ENCODE measurements around the gene MRPS2. TPM values are rescaled to one million over a fixed set of nuclear protein-coding genes. Genes with fewer than 3 reads are reported as not detected.

MRPS2 gene
- total and polyA plus RNA-seq, 2 experiments from 2014 or later, result 83.2 to 116 TPM

DNA sequence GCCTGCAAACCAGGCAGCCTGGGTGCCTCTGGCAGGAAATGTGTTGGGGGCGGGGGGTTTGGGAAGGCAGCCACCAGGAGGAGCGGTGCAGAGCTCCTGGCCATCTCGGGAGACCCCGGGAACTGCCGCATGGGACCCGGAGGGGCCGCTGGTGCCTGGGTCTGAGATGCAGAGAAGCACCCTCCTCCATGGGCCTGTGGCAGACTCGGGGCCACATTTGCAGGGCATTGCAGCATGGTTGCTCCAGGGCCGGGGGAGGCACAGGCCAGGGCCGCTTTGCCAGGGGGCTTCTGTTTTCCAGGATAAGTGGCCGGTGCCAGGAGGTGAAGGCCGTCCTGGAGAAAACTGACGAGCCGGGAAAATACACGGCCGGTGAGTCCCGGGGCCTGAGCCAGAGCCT is 22.4 kb downstream of the MRPS2 start:
- no peaks in the 10 kb centered on the region for H3F3A ChIP-seq (replicated peaks; ENCODE audit: low read depth)
- peaks cover 4% of the 10 kb centered on the region for H3K27me3 Mint-ChIP-seq (ENCODE audit: insufficient read depth, low read depth, poor library complexity)
- H3K4me3 ChIP-seq, result no peak overlapping the region
- no peak overlapping the region for H3K27ac Mint-ChIP-seq
- H3K4me3 Mint-ChIP-seq, result no peak overlapping the region
- H3K36me3 Mint-ChIP-seq (ENCODE audit: low read depth), result no peaks in the 10 kb centered on the region
- H3K36me3 ChIP-seq (ENCODE audit: insufficient read depth), result no peaks in the 10 kb centered on the region
- no peak overlapping the region for H3K4me2 ChIP-seq
- no peaks in the 10 kb centered on the region; the same call in 1 of the 2 replicates for H3K4me1 ChIP-seq (ENCODE audit: insufficient read depth)
- H4K20me1 ChIP-seq (replicated peaks; ENCODE audit: insufficient read depth), result no peaks in the 10 kb centered on the region
- H3K79me2 ChIP-seq (replicated peaks; ENCODE audit: insufficient read depth), result no peaks in the 10 kb centered on the region
- no peaks in the 10 kb centered on the region for H3K9me2 ChIP-seq (ENCODE audit: insufficient read depth)
- TF ChIP-seq CTCF (conservative IDR thresholded peaks at IDR 0.05; ENCODE audit: low read depth in 2 of 2) (0 out of 4 replicates have a peak, but pooled peaks of 1 of the 2 experiments have one; percentile 8), REST (IDR thresholded peaks at IDR 0.05; ENCODE audit: unreplicated experiment) (no peak)
- H3K27me3 ChIP-seq (ENCODE audit: insufficient read depth), result no peaks in the 10 kb centered on the region
- no peaks in the 10 kb centered on the region for H3K9me3 Mint-ChIP-seq
- peak; percentile 44 for ATAC-seq
- H3K4me1 Mint-ChIP-seq, result peaks cover 10% of the 10 kb centered on the region; the same call in 2 of the 3 replicates
- H2AFZ ChIP-seq, result no peak overlapping the region
- H3K27ac ChIP-seq (ENCODE audit: low read depth), result no peak overlapping the region
- peak; percentile 61 for DNase-seq (ENCODE audit: low spot score)

- H3K27ac ChIP-seq (ENCODE audit: low read depth), result no peak overlapping the region
- peak; percentile 46 for ATAC-seq
- DNase-seq (ENCODE audit: low spot score), result peak; percentile 35
- H3K79me2 ChIP-seq (replicated peaks; ENCODE audit: insufficient read depth), result no peaks in the 10 kb centered on the region
- no peak overlapping the region for H3K4me2 ChIP-seq
- no peaks in the 10 kb centered on the region for H3F3A ChIP-seq (replicated peaks; ENCODE audit: low read depth)
- no peak overlapping the region for H3K27ac Mint-ChIP-seq
- H3K4me1 ChIP-seq (ENCODE audit: insufficient read depth), result no peaks in the 10 kb centered on the region; the same call in 1 of the 2 replicates
- H3K27me3 ChIP-seq (ENCODE audit: insufficient read depth), result no peaks in the 10 kb centered on the region
- H3K4me3 Mint-ChIP-seq, result no peak overlapping the region
- H3K9me3 Mint-ChIP-seq, result no peaks in the 10 kb centered on the region
- H3K4me1 Mint-ChIP-seq, result peaks cover 10% of the 10 kb centered on the region; the same call in 2 of the 3 replicates
- no peak overlapping the region for H2AFZ ChIP-seq
- peaks cover 4% of the 10 kb centered on the region for H3K27me3 Mint-ChIP-seq (ENCODE audit: insufficient read depth, low read depth, poor library complexity)
- no peaks in the 10 kb centered on the region for H3K9me2 ChIP-seq (ENCODE audit: insufficient read depth)
- H3K36me3 Mint-ChIP-seq (ENCODE audit: low read depth), result no peaks in the 10 kb centered on the region
- no peaks in the 10 kb centered on the region for H3K36me3 ChIP-seq (ENCODE audit: insufficient read depth)
- H4K20me1 ChIP-seq (replicated peaks; ENCODE audit: insufficient read depth), result no peaks in the 10 kb centered on the region
- H3K4me3 ChIP-seq, result no peak overlapping the region
- no peak for TF ChIP-seq EZH2 (IDR thresholded peaks at IDR 0.05; ENCODE audit: low read depth, unreplicated experiment)
- TF ChIP-seq JUNB (IDR thresholded peaks at IDR 0.05; ENCODE audit: unreplicated experiment), result no peak
- TF ChIP-seq CREB1 (CRISPR knock-in tag; IDR thresholded peaks at IDR 0.05; ENCODE audit: low read depth), result no peak
- no peak for TF ChIP-seq ZNF462 (CRISPR knock-in tag; IDR thresholded peaks at IDR 0.05)
- no peak for TF ChIP-seq STAT1 (IDR thresholded peaks at IDR 0.05; ENCODE audit: unreplicated experiment)
- no peak for TF ChIP-seq EZH2phosphoT487 (IDR thresholded peaks at IDR 0.05; ENCODE audit: unreplicated experiment)
These were observed 23.1 kb downstream of the MRPS2 start for GRCh38 chr9:135523521-135524129.
